Activated CD8-positive, alpha-beta memory T cell treated with anti-CD3 and anti-CD28 coated beads, Interleukin-2, amount 50 U/mL, for 4 hours (primary cell): ENCODE measurements around the gene GPRC5A.

ENCODE experiments used
- DNase-seq: peaks from one replicate; pipeline ENCODE4 v3.0.0-alpha.2; 2020

Gene GPRC5A

GRCh38 chr12:12912711-12913110 lies 21.3 kb downstream of the GPRC5A start:
- no peak for DNase-seq

- DNase-seq = no peak
Observed at GRCh38 chr12:12915656-12916055, 24.3 kb downstream of the GPRC5A start.

- peak; percentile 84 for DNase-seq
Observed at GRCh38 chr12:12916135-12916944, 25.0 kb downstream of the GPRC5A start.

GRCh38 chr12:12917517-12917916 lies 26.2 kb downstream of the GPRC5A start:
- no peak for DNase-seq

GRCh38 chr12:12918781-12919389 lies 27.5 kb downstream of the GPRC5A start:
- no peak for DNase-seq

GRCh38 chr12:12919666-12920435 lies 28.5 kb downstream of the GPRC5A start:
- no peak for DNase-seq

GRCh38 chr12:12922191-12922616 lies 30.8 kb downstream of the GPRC5A start:
- no peak for DNase-seq

- DNase-seq = no peak
Observed at GRCh38 chr12:12922978-12923377, 31.6 kb downstream of the GPRC5A start.

- DNase-seq = no peak
Observed at GRCh38 chr12:12924169-12924568, 32.8 kb downstream of the GPRC5A start.

GRCh38 chr12:12925388-12925787 lies 34.0 kb downstream of the GPRC5A start:
- no peak for DNase-seq

- no peak for DNase-seq
Observed at GRCh38 chr12:12926571-12927071, 35.3 kb downstream of the GPRC5A start.

- peak; percentile 34 for DNase-seq
Observed at GRCh38 chr12:12927211-12928079, 36.1 kb downstream of the GPRC5A start.

GRCh38 chr12:12929696-12930095 lies 38.3 kb downstream of the GPRC5A start:
- DNase-seq = no peak

GRCh38 chr12:12930633-12931219 lies 39.4 kb downstream of the GPRC5A start:
- DNase-seq = no peak

GRCh38 chr12:12933742-12934141 lies 42.4 kb downstream of the GPRC5A start:
- no peak for DNase-seq

- no peak for DNase-seq
Observed at GRCh38 chr12:12934556-12934955, 43.2 kb downstream of the GPRC5A start.

- no peak for DNase-seq
Observed at GRCh38 chr12:12936983-12937491, 45.7 kb downstream of the GPRC5A start.

- no peak for DNase-seq
Observed at GRCh38 chr12:12938541-12938940, 47.2 kb downstream of the GPRC5A start.

- no peak for DNase-seq
Observed at GRCh38 chr12:12939888-12940287, 48.5 kb downstream of the GPRC5A start.

- no peak for DNase-seq
Observed at GRCh38 chr12:12941450-12942350, 50.3 kb downstream of the GPRC5A start.
